T-helper 1 cell treated with Interleukin-12 subunit alpha and Interleukin-12 subunit beta and Interleukin-4 antibody, amounts not matched to agents 30 μg/mL and 1 μg/mL, for 36 hours (primary cell): Measurements from ENCODE around the gene GATB.

Experiments
- H3K27ac Mint-ChIP-seq: one replicate; pipeline ENCODE4 v1.8.0; 2021; ENCODE audit warnings: mild to moderate bottlenecking, mixed read lengths
- H3K27me3 Mint-ChIP-seq: one replicate; pipeline ENCODE4 v1.8.0; 2021; ENCODE audit warnings: low read depth, mixed read lengths
- H3K36me3 Mint-ChIP-seq: one replicate; pipeline ENCODE4 v1.8.0; 2021; ENCODE audit warnings: low read depth, mixed read lengths
- H3K4me1 Mint-ChIP-seq: one replicate; pipeline ENCODE4 v1.8.0; 2021; ENCODE audit warnings: low read depth, mixed read lengths
- H3K4me3 Mint-ChIP-seq: one replicate; pipeline ENCODE4 v1.8.0; 2021; ENCODE audit warnings: mild to moderate bottlenecking, moderate library complexity, mixed read lengths
- H3K9me3 Mint-ChIP-seq: one replicate; pipeline ENCODE4 v1.8.0; 2021; ENCODE audit warnings: mixed read lengths

GATB gene

DNA sequence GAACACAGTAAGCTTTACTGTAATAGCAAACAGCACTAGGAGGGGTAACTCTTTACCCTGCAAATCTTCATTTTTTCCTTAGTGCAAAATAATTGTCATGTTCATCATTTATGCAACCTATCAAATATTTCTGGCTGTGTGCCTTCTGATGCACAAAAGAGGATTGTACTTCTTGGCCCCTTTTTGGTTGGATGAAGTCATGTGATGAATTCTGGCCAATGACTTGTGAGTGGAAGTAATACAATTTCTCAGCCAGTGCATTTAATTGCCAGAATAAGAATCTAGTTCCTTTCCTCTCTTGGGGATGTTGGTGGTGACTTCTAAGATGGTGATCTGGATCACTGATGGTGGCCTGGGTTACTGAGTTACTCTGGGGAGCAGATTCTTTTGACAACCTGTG, 37.0 kb upstream of the GATB start:
- Mint-ChIP-seq H3K9me3 (no peaks in the 10 kb centered on the region), H3K27me3 (peaks cover 14% of the 10 kb centered on the region), H3K4me3 (no peak overlapping the region), H3K36me3 (no peaks in the 10 kb centered on the region), H3K27ac (no peak overlapping the region), H3K4me1 (no peaks in the 10 kb centered on the region)

- Mint-ChIP-seq H3K4me3 (no peak overlapping the region), H3K36me3 (no peaks in the 10 kb centered on the region), H3K4me1 (no peaks in the 10 kb centered on the region), H3K27ac (no peak overlapping the region), H3K27me3 (peaks cover 14% of the 10 kb centered on the region), H3K9me3 (no peaks in the 10 kb centered on the region)
These were observed 36.3 kb upstream of the GATB start for GRCh38 chr4:151797131-151797530.

DNA sequence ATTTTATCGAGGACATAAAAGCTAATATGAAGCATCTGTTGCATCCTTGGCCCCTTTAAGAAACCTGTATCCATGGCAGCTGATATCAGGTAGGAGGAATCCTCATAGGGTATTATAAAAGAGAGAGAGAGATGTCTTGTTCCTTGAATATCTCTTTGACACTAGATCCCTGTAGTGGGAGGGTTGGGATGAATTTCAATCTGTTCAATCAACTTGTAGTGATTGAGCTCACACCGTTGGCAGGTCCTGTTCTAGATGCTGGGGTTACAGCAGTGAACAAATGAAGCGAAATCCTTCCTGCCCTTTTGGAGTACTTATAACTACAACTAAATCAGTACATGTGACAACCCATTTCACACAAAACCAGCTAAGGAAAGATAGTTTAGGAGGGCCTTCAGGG, 35.3 kb upstream of the GATB start:
- H3K27ac Mint-ChIP-seq = no peak overlapping the region
- H3K4me1 Mint-ChIP-seq = no peaks in the 10 kb centered on the region
- H3K4me3 Mint-ChIP-seq = no peak overlapping the region
- no peaks in the 10 kb centered on the region for H3K36me3 Mint-ChIP-seq
- H3K27me3 Mint-ChIP-seq = peaks cover 14% of the 10 kb centered on the region
- H3K9me3 Mint-ChIP-seq = no peaks in the 10 kb centered on the region

DNA sequence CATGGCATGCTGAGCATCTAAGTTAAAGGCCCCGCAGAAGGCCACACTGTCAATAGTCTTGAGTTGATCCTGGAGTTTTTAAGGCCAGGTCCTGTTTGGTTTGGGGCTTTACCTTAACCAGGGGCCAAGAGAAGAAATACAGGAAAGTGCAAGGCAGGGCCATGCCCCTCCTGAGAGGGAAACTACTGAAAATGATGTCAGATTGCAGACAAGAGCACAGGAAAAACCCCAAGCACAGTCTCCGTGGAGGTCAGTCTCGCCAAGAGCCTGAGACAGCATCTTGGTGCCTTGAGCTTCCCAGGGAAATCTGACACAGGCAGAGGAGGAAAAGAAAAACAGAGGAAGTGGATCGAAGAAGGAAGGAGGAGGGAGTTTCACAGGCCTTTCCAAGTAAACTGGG, 32.2 kb upstream of the GATB start:
- H3K27ac Mint-ChIP-seq = no peak overlapping the region

GRCh38 chr4:151792530-151792929, 31.7 kb upstream of the GATB start:
- Mint-ChIP-seq H3K27ac (no peak overlapping the region), H3K4me1 (no peaks in the 10 kb centered on the region), H3K9me3 (no peaks in the 10 kb centered on the region), H3K36me3 (no peaks in the 10 kb centered on the region), H3K4me3 (no peak overlapping the region), H3K27me3 (peaks cover 28% of the 10 kb centered on the region)

More for the DNA sequence above, 32.2 kb upstream of the GATB start:
- Mint-ChIP-seq H3K27me3 (peaks cover 28% of the 10 kb centered on the region), H3K9me3 (no peaks in the 10 kb centered on the region), H3K4me3 (no peak overlapping the region), H3K36me3 (no peaks in the 10 kb centered on the region), H3K4me1 (no peaks in the 10 kb centered on the region)

DNA sequence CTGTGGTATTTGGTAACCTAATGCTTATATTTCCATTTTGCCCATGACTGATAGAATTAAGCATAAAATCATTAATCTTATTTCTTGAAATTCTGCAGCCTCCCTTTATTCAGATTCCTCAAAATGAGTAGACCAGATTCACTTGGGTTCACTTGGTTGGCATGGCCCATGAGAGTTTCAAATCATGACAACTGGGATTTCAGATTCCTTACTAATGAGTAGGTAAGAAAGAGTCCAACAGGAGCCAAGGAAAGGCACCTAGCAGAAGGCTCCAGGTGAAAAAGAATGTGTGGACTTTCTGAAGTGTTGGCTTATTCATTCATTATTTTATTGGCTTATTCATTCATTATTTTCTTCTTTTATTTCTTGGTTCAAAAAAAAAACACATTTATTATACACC, 27.2 kb upstream of the GATB start:
- H3K27me3 Mint-ChIP-seq = peaks cover 31% of the 10 kb centered on the region
- H3K36me3 Mint-ChIP-seq = no peaks in the 10 kb centered on the region
- H3K4me1 Mint-ChIP-seq = no peaks in the 10 kb centered on the region
- no peaks in the 10 kb centered on the region for H3K9me3 Mint-ChIP-seq
- H3K27ac Mint-ChIP-seq = no peak overlapping the region
- H3K4me3 Mint-ChIP-seq = no peak overlapping the region

- Mint-ChIP-seq H3K27ac (no peak overlapping the region), H3K27me3 (peaks cover 36% of the 10 kb centered on the region), H3K36me3 (no peaks in the 10 kb centered on the region), H3K4me3 (no peak overlapping the region), H3K4me1 (no peaks in the 10 kb centered on the region), H3K9me3 (no peaks in the 10 kb centered on the region)
These were observed 25.3 kb upstream of the GATB start for GRCh38 chr4:151786158-151786495.

DNA sequence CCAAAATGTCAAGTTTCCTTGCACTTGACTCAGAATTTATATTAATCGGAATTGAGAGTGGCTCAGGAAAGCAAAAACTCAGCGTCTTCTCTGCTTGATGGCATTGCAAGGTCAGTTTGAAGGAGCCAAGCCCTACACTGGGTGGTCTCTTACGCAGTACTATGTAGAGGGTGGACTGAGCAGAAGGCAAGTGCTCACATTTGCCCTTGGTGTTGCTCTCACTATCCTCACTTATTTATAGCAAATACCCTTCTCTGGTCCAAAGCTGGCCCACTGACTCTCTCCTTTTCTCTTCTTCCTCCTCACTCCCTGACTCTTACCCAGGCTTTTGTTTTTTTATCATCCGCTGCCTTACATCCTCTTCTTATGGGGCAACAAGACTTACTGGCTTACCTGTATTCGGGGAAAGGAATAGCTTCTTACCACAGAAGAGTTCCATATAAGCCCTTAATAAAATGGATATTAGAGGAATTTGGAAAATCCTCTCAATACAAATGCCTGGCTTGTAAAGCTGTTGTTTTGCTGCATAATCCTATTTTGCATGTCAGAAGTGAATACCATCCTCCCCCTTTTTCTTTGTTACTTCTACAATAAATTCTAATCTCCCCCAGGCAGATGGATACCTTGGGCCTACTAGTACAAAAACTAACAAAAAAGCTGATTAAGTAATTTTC, 24.8 kb upstream of the GATB start:
- no peaks in the 10 kb centered on the region for H3K4me1 Mint-ChIP-seq
- H3K27ac Mint-ChIP-seq = no peak overlapping the region

DNA sequence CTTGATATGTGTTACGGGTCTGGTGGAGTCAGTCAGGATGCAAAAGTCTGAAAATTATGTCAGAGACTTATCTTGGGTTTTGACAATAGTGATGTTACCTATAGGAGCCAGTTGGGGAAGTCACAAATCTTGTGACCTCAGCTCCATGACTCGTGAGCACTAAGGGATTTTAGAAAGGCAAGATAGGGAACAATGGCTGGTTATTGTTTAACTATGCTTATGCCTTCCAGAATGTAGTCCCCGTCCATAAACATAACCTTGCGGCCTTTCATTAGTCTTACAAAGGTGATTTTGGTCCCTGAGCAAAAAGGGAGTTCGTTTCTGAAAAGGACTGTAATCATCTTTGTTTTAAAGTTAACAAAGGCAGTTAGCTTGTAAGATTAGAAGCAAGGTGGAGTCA, 23.9 kb upstream of the GATB start:
- no peaks in the 10 kb centered on the region for H3K4me1 Mint-ChIP-seq
- H3K27ac Mint-ChIP-seq = no peak overlapping the region
- peaks cover 37% of the 10 kb centered on the region for H3K27me3 Mint-ChIP-seq
- H3K9me3 Mint-ChIP-seq = no peaks in the 10 kb centered on the region
- no peaks in the 10 kb centered on the region for H3K36me3 Mint-ChIP-seq
- no peak overlapping the region for H3K4me3 Mint-ChIP-seq

More for the DNA sequence above, 24.8 kb upstream of the GATB start:
- Mint-ChIP-seq H3K9me3 (no peaks in the 10 kb centered on the region), H3K27me3 (peaks cover 39% of the 10 kb centered on the region), H3K36me3 (no peaks in the 10 kb centered on the region), H3K4me3 (no peak overlapping the region)

- no peaks in the 10 kb centered on the region for H3K36me3 Mint-ChIP-seq
- H3K9me3 Mint-ChIP-seq = no peaks in the 10 kb centered on the region
- no peak overlapping the region for H3K4me3 Mint-ChIP-seq
- peaks cover 41% of the 10 kb centered on the region for H3K27me3 Mint-ChIP-seq
- H3K27ac Mint-ChIP-seq = no peak overlapping the region
- H3K4me1 Mint-ChIP-seq = no peaks in the 10 kb centered on the region
These were observed 23.1 kb upstream of the GATB start for GRCh38 chr4:151783867-151784266.

- Mint-ChIP-seq H3K27ac (no peak overlapping the region), H3K36me3 (no peaks in the 10 kb centered on the region), H3K9me3 (no peaks in the 10 kb centered on the region), H3K4me3 (no peak overlapping the region), H3K27me3 (peaks cover 37% of the 10 kb centered on the region), H3K4me1 (no peaks in the 10 kb centered on the region)
These were observed 21.5 kb upstream of the GATB start for GRCh38 chr4:151782296-151782695.

DNA sequence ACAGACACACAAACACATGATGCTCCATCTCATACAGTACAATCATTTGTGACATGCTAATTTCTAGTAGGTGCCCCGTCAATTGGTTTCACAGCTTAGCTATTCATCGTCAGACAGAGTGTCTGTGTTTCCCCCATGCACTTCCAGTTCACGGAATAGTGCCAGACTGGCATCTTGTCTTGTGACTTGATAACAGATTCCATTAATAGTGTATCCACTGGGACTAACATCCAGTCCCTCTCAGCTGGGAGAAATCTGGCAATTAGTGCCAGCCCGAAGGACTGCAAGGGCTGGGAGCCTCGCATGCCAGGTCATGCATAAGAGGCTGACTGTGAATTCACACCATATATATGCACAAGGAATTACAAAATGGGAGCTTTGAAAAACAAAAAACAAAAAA, 20.2 kb upstream of the GATB start:
- H3K36me3 Mint-ChIP-seq = no peaks in the 10 kb centered on the region
- peaks cover 39% of the 10 kb centered on the region for H3K27me3 Mint-ChIP-seq
- no peak overlapping the region for H3K4me3 Mint-ChIP-seq
- H3K9me3 Mint-ChIP-seq = peaks cover 1% of the 10 kb centered on the region
- H3K27ac Mint-ChIP-seq = no peak overlapping the region
- H3K4me1 Mint-ChIP-seq = no peaks in the 10 kb centered on the region

GRCh38 chr4:151777471-151777870, 16.7 kb upstream of the GATB start:
- Mint-ChIP-seq H3K36me3 (peaks cover 2% of the 10 kb centered on the region), H3K27ac (no peak overlapping the region), H3K4me1 (no peaks in the 10 kb centered on the region), H3K27me3 (peaks cover 36% of the 10 kb centered on the region), H3K4me3 (no peak overlapping the region), H3K9me3 (peaks cover 16% of the 10 kb centered on the region)

DNA sequence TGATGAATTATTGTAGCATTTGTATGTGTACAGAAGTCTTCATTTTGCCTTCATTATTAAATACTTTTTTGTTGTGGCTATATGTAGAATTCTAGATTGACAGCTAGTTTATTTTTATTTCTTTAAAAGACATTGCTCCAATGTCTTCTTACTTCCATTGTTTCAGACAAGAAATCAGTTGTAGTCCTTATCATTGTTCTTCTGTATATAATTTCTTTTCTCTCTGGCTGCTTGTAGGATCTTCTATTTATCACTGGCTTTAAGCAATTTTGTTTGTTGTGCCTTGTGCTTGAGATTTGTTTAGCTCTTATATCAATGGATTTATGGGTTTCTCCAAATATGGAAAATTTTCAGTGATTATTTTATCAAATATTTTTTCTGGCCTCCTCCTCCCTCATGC, 13.5 kb upstream of the GATB start:
- H3K4me3 Mint-ChIP-seq = no peak overlapping the region
- peaks cover 28% of the 10 kb centered on the region for H3K27me3 Mint-ChIP-seq
- no peaks in the 10 kb centered on the region for H3K4me1 Mint-ChIP-seq
- H3K27ac Mint-ChIP-seq = no peak overlapping the region
- peaks cover 16% of the 10 kb centered on the region for H3K9me3 Mint-ChIP-seq
- peaks cover 2% of the 10 kb centered on the region for H3K36me3 Mint-ChIP-seq

GRCh38 chr4:151772274-151772673, 11.5 kb upstream of the GATB start:
- no peaks in the 10 kb centered on the region for H3K4me1 Mint-ChIP-seq
- no peak overlapping the region for H3K4me3 Mint-ChIP-seq
- peaks cover 16% of the 10 kb centered on the region for H3K9me3 Mint-ChIP-seq
- H3K27ac Mint-ChIP-seq = no peak overlapping the region
- peaks cover 2% of the 10 kb centered on the region for H3K36me3 Mint-ChIP-seq
- peaks cover 31% of the 10 kb centered on the region for H3K27me3 Mint-ChIP-seq

- Mint-ChIP-seq H3K27ac (no peak overlapping the region), H3K4me3 (no peak overlapping the region)
These were observed 10.9 kb upstream of the GATB start for GRCh38 chr4:151771664-151772063.

More at GRCh38 chr4:151771664-151772063, 10.9 kb upstream of the GATB start:
- Mint-ChIP-seq H3K9me3 (peaks cover 16% of the 10 kb centered on the region), H3K36me3 (peaks cover 2% of the 10 kb centered on the region), H3K4me1 (no peaks in the 10 kb centered on the region), H3K27me3 (peaks cover 31% of the 10 kb centered on the region)
